HG03159 (cell line): ENCODE results near the gene AUTS2.

Source experiments
- ATAC-seq: cut with Tn5 transposase; IDR thresholded peaks from one replicate; pipeline ENCODE4 v1.9.1; 2021; ENCODE audit warnings: mild to moderate bottlenecking, moderate library complexity; ENCODE audit not compliant: unreplicated experiment

The AUTS2 gene

GRCh38 chr7:70734411-70734810 lies 1136.1 kb downstream of the AUTS2 start:
- ATAC-seq = no peak

GRCh38 chr7:70735313-70735712 lies 1137.0 kb downstream of the AUTS2 start:
- ATAC-seq = no peak

DNA sequence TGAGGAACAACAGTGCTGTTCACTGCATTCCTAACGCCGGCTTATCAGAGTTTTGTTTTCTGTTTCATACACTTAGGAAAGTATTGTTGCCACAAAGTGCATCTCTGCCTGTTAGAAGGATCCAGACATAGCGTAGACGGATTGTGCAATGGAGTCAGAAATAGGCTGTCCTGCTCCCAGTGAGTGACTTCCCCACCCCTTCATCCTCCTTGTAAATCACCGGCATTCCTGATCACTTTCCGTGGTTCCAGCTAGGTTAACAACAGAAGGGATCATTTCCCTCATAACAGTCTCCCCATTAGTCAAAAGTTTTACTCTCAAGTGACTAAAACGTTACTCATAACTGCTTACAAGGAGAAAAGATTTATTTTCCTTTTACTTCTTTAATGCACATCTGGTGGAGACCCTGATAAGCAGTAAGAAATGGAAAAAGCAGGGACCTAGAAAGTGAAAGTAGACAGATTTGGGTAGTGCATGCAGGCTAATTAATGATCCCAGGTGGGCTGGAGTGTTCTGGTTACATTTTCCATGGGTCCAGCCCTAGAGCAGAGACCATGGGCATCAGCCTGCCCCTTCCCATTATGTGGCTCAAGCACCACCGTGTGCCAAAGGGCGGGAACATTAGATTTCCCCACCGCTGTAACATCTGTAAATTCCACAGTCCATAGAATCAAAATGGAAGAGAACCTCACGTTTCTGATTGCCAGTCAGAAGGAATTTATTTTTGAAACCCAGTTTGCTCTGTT lies 1138.6 kb downstream of the AUTS2 start:
- no peak for ATAC-seq

GRCh38 chr7:70738151-70738885 lies 1140.0 kb downstream of the AUTS2 start:
- no peak for ATAC-seq

GRCh38 chr7:70739646-70740210 lies 1141.5 kb downstream of the AUTS2 start:
- no peak for ATAC-seq

DNA sequence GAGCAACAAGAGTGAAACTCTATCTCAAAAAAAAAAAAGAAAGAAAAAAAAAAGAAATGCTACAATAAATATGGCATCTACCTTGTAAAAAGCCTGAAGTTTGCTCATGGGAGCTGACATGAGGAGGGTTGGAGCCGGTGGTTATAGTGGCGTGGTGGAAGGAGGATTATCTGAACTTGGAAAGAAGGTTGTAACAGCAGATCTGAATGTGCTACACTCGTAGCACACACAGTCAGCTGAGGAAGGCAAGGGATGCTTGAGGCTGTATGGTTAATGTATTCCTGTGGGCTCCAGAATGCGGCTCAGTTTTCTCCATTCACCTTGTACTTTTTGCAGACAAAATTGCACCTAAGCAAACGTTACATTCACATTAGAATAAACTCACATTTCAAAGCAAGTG lies 1143.4 kb downstream of the AUTS2 start:
- ATAC-seq = no peak

DNA sequence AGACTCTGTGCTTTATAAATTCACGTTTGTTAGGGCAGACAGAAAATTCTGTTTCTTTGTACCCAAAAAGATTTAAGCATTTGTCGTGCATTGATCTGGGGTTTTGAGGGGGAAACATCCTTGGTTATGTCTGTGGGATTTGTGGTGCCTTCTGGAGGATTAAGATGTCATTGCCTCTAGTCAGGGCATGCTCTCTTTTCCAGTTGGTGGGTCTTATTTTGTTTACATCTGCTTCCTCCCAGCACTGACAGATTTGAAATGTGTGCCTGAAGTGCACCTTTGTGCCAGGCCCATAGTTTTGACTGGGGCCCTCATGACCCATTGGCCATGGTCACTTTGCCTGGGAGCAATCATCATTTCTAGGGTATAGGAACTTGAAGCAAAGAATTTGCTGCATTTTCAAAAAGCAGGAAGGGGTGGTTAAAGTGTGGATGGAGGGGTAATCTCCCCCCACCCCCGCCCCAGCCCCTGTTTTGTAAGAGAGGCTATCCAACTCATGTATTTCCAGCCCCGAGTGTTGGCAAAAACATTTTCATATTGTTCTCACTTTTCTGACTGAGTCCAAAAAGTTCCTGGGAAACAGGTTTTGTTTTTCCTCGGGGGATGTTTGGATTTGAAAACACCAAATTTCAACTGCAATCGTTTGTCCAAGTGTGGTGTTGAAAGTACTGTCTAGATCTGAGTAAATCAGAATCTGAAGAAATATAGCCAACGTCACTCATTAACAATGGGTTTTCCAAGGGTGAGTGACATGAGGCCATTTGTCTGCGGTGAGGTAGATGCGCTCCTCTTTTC lies 1145.5 kb downstream of the AUTS2 start:
- no peak for ATAC-seq

- ATAC-seq = no peak
These were observed 1146.2 kb downstream of the AUTS2 start for GRCh38 chr7:70744492-70744891.

- no peak for ATAC-seq
These were observed 1151.6 kb downstream of the AUTS2 start for GRCh38 chr7:70749831-70750230.

- ATAC-seq = no peak
These were observed 1153.6 kb downstream of the AUTS2 start for GRCh38 chr7:70751895-70752294.

- no peak for ATAC-seq
These were observed 1154.5 kb downstream of the AUTS2 start for GRCh38 chr7:70752794-70753241.

DNA sequence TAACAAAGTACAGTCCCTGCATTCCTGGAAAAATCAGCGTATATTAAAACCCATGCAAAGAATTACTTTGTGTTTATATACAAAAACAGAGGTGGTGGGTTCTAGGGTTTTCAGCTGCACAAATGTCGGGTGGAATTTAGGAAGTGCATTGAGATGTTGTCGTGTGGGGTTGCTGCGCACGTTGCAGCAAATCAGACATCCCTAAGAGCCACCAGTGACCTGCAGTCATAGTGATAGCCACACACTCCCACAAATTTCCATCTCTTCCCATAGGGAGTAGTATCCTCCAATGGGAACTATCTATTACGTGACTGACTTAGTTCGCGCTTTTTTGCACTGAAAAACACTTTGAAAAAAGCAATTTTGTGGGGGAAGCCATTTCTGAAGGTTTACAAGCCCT lies 1158.5 kb downstream of the AUTS2 start:
- ATAC-seq = no peak

GRCh38 chr7:70758646-70759045 lies 1160.4 kb downstream of the AUTS2 start:
- no peak for ATAC-seq

- no peak for ATAC-seq
These were observed 1161.4 kb downstream of the AUTS2 start for GRCh38 chr7:70759674-70760073.

- ATAC-seq = no peak
These were observed 1163.5 kb downstream of the AUTS2 start for GRCh38 chr7:70761711-70762328.

GRCh38 chr7:70762696-70763095 lies 1164.4 kb downstream of the AUTS2 start:
- no peak for ATAC-seq

DNA sequence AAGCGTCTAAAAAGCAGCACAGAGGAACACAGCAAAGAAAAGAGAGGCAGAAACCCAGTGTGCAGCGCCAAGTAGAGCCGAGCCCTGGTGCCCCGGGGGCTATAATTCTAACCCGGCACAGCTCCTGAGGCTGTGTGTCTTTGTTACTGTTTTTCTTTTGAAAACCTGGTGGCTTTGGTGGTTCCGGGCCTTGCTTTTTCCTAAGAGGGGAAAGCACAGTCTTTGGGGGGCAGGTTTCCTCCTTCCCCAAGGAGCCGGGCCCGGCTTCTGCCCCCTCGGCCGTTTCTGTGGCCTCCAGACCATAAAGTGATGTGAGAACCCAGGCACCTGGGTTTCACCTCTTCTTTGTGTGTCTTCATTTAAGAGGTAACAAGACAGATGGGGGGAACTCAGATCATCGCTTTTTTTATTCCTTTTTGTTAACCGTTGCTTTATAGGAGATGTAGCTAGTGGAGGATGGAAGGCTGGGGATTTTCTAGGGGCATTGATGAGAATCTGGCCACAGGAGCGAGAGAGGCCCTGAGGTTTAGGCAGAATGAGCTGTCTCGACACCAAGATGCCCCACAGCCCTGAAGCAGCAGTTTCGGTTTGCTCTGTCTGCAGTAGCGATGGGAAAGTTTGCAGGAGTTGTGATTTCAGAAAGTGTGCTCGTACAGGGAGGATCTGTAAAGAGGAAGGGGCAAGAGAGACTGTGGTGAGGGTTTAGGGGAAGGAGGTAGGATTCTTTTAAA lies 1165.9 kb downstream of the AUTS2 start:
- peak; percentile 86 for ATAC-seq

- no peak for ATAC-seq
These were observed 1166.5 kb downstream of the AUTS2 start for GRCh38 chr7:70764701-70765208.

DNA sequence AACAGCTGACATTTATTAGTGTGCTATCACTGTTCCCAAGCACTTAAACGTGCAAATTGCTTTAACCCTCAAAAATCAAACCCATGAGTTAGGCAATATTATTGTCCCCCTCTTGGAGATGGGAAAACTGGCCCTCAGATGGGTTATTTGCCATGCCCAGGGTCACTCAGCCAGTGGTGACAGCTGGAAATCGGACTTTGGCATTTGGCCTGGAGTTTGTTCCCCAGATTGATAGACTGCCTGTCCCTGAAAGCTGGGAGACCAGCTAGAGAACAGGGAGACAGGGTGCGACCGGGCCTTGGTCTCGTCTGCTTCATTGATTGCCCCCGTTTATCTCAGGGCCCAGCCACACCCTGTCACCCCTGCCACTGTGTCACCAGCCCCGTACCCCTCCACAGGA lies 1167.4 kb downstream of the AUTS2 start:
- ATAC-seq = no peak

DNA sequence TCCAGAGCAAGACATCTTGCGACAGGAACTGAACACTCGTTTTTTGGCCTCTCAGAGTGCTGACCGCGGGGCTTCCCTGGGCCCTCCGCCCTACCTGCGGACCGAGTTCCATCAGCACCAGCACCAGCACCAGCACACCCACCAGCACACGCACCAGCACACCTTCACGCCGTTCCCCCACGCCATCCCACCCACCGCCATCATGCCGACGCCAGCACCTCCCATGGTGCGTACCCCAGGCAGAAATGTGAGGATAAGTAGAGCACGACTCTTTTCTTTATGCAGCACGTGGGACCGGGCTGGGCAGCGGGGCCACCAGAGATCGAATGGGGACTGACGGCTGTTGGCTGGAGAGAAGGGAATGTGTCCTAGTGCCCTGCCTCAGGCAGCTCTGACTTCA lies 1167.8 kb downstream of the AUTS2 start:
- no peak for ATAC-seq
